ENCODE data around the gene RNGTT.

DNA sequence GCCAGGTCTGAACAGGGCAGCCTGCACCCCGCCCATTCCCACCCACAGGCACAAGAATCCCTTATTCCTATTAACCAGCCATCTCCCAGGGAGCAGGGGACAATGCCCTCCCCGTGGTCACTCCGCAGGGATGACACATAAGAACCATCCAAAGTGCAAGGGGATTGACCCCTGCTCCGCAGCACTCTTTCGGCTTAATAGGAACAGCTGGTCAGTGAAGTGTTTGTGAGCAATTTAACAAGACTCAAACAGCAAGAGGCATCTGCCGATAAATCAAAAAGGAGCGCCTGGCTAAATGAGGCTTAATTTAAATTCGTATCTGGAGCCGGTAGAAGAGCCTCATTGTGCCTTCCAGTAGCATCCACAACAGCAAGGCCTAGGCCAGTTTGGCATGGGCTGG, 389.4 kb downstream of the RNGTT start:
- TF ChIP-seq POLR2A (IDR thresholded peaks at IDR 0.05), result no peak
- TF ChIP-seq, protein P1, sequence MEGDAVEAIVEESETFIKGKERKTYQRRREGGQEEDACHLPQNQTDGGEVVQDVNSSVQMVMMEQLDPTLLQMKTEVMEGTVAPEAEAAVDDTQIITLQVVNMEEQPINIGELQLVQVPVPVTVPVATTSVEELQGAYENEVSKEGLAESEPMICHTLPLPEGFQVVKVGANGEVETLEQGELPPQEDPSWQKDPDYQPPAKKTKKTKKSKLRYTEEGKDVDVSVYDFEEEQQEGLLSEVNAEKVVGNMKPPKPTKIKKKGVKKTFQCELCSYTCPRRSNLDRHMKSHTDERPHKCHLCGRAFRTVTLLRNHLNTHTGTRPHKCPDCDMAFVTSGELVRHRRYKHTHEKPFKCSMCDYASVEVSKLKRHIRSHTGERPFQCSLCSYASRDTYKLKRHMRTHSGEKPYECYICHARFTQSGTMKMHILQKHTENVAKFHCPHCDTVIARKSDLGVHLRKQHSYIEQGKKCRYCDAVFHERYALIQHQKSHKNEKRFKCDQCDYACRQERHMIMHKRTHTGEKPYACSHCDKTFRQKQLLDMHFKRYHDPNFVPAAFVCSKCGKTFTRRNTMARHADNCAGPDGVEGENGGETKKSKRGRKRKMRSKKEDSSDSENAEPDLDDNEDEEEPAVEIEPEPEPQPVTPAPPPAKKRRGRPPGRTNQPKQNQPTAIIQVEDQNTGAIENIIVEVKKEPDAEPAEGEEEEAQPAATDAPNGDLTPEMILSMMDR (IDR thresholded peaks at IDR 0.05), result no peak
